RWPE2 (cell line): ENCODE data around the gene ASB8.

ENCODE experiments used
- ATAC-seq: fragments of 200-7000 bp; cut with Tn5 transposase; 3 replicates; pipeline ENCODE4 v1.9.1; 2021; ENCODE audit warnings: low read depth
- DNase-seq: peaks from one replicate; pipeline ENCODE4 v3.0.0-alpha.2; 2020; ENCODE audit warnings: low spot score
- H3K27ac ChIP-seq: fragments of 450-650 bp; 2 replicates; pipeline ENCODE4 v1.5.1; 2017; ENCODE audit warnings: mild to moderate bottlenecking; ENCODE audit not compliant: poor library complexity, severe bottlenecking
- H3K27me3 ChIP-seq: fragments of 250-450 bp; sonication (Bioruptor Pico); 2 replicates; pipeline ENCODE4 v1.5.1; 2021; ENCODE audit warnings: mild to moderate bottlenecking, moderate library complexity; ENCODE audit not compliant: insufficient read depth, poor library complexity, severe bottlenecking
- H3K36me3 ChIP-seq: fragments of 250-450 bp; sonication (Bioruptor Pico); 2 replicates; pipeline ENCODE4 v1.5.1; 2020; ENCODE audit warnings: low read depth, mild to moderate bottlenecking, moderate library complexity
- H3K4me1 ChIP-seq: fragments of 250-450 bp; sonication (Bioruptor Pico); 2 replicates; pipeline ENCODE4 v1.5.1; 2021; ENCODE audit warnings: mild to moderate bottlenecking, moderate library complexity; ENCODE audit not compliant: insufficient read depth, poor library complexity, severe bottlenecking
- H3K4me3 ChIP-seq: fragments of 250-450 bp; sonication (Bioruptor Pico); 2 replicates; pipeline ENCODE4 v1.5.1; 2021; ENCODE audit warnings: mild to moderate bottlenecking, moderate library complexity; ENCODE audit not compliant: severe bottlenecking
- H3K9me3 ChIP-seq: fragments of 250-450 bp; sonication (Bioruptor Pico); 2 replicates; pipeline ENCODE4 v1.5.1; 2021; ENCODE audit warnings: mild to moderate bottlenecking, moderate library complexity; ENCODE audit not compliant: severe bottlenecking
- CTCF ChIP-seq: fragments of 450-650 bp; IDR thresholded peaks from one replicate; pipeline ENCODE4 v1.5.1; 2017; ENCODE audit warnings: mild to moderate bottlenecking, moderate library complexity; ENCODE audit not compliant: poor library complexity, severe bottlenecking

ASB8 gene

DNA sequence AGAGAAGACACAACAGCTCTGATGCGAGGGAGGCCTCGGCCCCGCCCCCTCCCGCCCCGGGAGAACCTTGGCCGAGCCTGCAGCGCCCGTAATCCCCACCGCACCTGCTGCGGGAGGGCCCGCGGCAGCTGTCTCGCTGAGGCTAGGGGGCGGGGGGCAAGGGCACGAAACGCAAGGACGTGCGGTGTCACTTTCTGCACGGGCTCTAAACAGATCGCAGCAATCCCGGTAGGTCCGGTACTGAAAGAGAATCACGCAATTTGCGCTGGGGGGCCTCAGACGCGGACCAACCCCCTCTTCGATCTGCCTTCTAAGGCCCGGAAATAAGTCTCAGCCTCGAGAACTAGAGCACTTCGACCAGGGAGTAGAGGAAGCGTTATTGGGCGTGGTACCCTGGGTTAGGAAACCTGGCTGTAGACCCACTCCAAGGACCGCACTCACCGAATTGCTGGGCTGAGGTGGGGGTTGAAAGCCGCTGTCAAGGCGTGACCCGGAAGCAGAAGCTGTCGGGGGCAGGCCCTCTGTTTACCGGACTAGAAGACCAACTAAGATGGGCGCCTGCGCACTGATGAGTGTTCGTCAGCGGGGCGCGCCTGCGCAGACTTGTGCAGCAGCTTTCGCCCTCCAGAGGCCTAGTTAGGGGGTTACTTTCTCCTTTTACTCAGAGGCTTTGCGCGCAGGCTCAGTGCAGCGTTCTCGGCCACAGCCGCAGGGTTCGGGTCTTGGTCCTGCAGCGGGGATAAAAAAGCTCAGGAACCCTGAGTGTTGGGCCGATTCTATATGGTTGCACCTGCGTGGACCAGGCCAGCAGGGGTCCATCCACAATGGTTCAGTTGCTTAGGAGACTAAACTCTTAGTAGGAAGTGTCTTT lies at the start of gene ASB8:
Gene ASB8, minus strand, starts transcription at position 498 of the 871 bp plus-strand sequence. CDS start 4,019 bp downstream, outside the sequence.
- H3K9me3 ChIP-seq = no peaks in the 10 kb centered on the region
- no peak within 1 kb of the TSS for H3K27ac ChIP-seq
- peak within 1 kb of the TSS; percentile 71 for H3K4me3 ChIP-seq
- TF ChIP-seq CTCF = peak; percentile 54
- H3K4me1 ChIP-seq = peaks cover 5% of the 10 kb centered on the region
- peak; percentile 96 for DNase-seq
- ATAC-seq = peak; percentile 91
- H3K27me3 ChIP-seq = no peaks in the 10 kb centered on the region
- H3K36me3 ChIP-seq = peaks cover 19% of the 10 kb centered on the region

- H3K4me3 ChIP-seq = no peak within 1 kb of the TSS
- H3K36me3 ChIP-seq = no peaks in the 10 kb centered on the region
- no peak for TF ChIP-seq CTCF
- peaks cover 3% of the 10 kb centered on the region for H3K9me3 ChIP-seq
- H3K27ac ChIP-seq = no peak within 1 kb of the TSS
- H3K27me3 ChIP-seq = no peaks in the 10 kb centered on the region
- ATAC-seq = no peak
- no peak for DNase-seq
- H3K4me1 ChIP-seq = peaks cover 10% of the 10 kb centered on the region
These were observed 45.9 kb upstream of the ASB8 start, which contains the start of gene OR10AD1 for GRCh38 chr12:48203192-48203591. OR10AD1 (minus strand) TSS chr12:48203292; CDS start chr12:48203292, 0 bp downstream.

DNA sequence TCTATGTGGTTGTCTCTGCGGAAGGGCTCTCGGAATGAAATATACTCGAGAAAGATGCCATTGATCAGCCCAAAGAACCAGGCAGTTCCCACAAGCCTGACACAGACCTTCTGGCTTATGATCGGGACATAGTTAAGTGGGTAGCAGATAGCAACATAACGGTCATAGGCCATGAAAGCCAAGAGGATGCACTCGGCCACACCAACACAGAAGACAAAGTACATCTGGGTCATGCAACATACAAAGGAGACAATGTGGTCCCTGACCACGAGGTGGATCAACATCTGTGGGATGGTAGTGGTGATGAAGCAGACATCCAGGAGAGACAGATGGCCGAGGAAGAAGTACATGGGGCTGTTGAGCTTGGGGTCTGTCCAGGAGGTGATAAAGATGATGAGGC lies 45.5 kb upstream of the ASB8 start:
- no peak overlapping the region for H3K4me3 ChIP-seq
- ATAC-seq (no peak), DNase-seq (no peak)
- no peaks in the 10 kb centered on the region for H3K36me3 ChIP-seq
- peaks cover 10% of the 10 kb centered on the region for H3K4me1 ChIP-seq
- peaks cover 2% of the 10 kb centered on the region for H3K9me3 ChIP-seq
- no peak for TF ChIP-seq CTCF
- no peak overlapping the region for H3K27ac ChIP-seq
- H3K27me3 ChIP-seq = no peaks in the 10 kb centered on the region

GRCh38 chr12:48201516-48201915 lies 44.2 kb upstream of the ASB8 start:
- Histone ChIP-seq H3K4me1 (peaks cover 16% of the 10 kb centered on the region), H3K4me3 (no peak overlapping the region), H3K27ac (no peak overlapping the region), H3K36me3 (no peaks in the 10 kb centered on the region), H3K27me3 (no peaks in the 10 kb centered on the region), H3K9me3 (no peaks in the 10 kb centered on the region)
- ATAC-seq (no peak), DNase-seq (no peak)
- no peak for TF ChIP-seq CTCF

GRCh38 chr12:48201091-48201490 lies 43.8 kb upstream of the ASB8 start:
- Histone ChIP-seq H3K4me3 (no peak overlapping the region), H3K9me3 (no peaks in the 10 kb centered on the region), H3K27ac (no peak overlapping the region), H3K36me3 (no peaks in the 10 kb centered on the region), H3K27me3 (no peaks in the 10 kb centered on the region), H3K4me1 (peaks cover 16% of the 10 kb centered on the region)
- TF ChIP-seq CTCF = no peak
- DNase-seq (no peak), ATAC-seq (no peak)
